Gastroesophageal sphincter (tissue), 3 donors: ENCODE measurements around the gene THRB.

ENCODE experiments used
- CTCF ChIP-seq, 4 experiments: fragments of 200-600 bp in 2 of 4; fragments of 450-650 bp in 2 of 4; sonication (generic) in 1 of 4; IDR thresholded peaks; one replicate each; pipeline ENCODE4 v1.5.1; 2017 to 2019; ENCODE audit warnings: antibody characterized with exemption in 4 of 4, mild to moderate bottlenecking in 2 of 4, moderate library complexity in 2 of 4
- EP300 ChIP-seq: sonication (generic); formaldehyde crosslinking; IDR thresholded peaks from one replicate; pipeline ENCODE4 v1.6.1; 2017; ENCODE audit warnings: antibody characterized with exemption, mild to moderate bottlenecking
- POLR2A ChIP-seq, 2 donors: fragments of 450-650 bp; IDR thresholded peaks; one replicate each; pipeline ENCODE4 v1.6.1; 2017; ENCODE audit warnings: antibody characterized with exemption in 2 of 2, mild to moderate bottlenecking in 2 of 2, moderate library complexity in 1 of 2
- POLR2AphosphoS5 ChIP-seq: sonication (generic); formaldehyde crosslinking; IDR thresholded peaks from one replicate; pipeline ENCODE4 v1.6.1; 2017; ENCODE audit warnings: antibody characterized with exemption

DNA sequence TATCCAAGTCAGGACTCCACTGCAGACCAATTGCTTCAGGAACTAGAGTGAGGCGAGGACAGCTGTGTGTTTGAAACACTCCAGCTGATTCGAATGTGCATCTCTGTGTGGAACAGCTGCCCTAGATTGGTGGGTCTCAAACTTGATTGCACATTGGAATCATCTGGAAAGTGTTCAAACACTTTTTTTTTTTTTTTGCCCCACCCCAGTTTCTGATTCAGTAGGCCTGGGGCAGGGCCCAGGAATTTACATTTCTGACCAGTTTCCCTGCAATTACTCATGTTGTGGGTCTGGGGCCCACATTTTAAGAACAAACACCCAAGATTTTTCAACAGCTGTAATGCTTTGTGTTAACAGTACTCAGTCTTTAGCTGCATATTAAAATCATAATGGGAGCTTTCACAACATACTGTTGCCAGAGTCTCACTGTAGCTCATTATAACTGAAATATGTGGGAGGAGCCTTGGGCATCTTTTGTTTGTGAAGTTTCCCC, 392.9 kb downstream of the THRB start:
- no peak for TF ChIP-seq CTCF (IDR thresholded peaks at IDR 0.05)
- no peak for TF ChIP-seq POLR2AphosphoS5
- no peak for TF ChIP-seq EP300
- no peak for TF ChIP-seq POLR2A (IDR thresholded peaks at IDR 0.05)
